ENCODE measurements around the gene KRTAP5-3. TPM values are rescaled to one million over a fixed set of nuclear protein-coding genes. Genes with fewer than 3 reads are reported as not detected.

The KRTAP5-3 gene
- total and polyA plus RNA-seq, 9 of the 15 experiments (the other 6 are each of a cell fraction or from before 2014, with no cell fraction given) = not detected

DNA sequence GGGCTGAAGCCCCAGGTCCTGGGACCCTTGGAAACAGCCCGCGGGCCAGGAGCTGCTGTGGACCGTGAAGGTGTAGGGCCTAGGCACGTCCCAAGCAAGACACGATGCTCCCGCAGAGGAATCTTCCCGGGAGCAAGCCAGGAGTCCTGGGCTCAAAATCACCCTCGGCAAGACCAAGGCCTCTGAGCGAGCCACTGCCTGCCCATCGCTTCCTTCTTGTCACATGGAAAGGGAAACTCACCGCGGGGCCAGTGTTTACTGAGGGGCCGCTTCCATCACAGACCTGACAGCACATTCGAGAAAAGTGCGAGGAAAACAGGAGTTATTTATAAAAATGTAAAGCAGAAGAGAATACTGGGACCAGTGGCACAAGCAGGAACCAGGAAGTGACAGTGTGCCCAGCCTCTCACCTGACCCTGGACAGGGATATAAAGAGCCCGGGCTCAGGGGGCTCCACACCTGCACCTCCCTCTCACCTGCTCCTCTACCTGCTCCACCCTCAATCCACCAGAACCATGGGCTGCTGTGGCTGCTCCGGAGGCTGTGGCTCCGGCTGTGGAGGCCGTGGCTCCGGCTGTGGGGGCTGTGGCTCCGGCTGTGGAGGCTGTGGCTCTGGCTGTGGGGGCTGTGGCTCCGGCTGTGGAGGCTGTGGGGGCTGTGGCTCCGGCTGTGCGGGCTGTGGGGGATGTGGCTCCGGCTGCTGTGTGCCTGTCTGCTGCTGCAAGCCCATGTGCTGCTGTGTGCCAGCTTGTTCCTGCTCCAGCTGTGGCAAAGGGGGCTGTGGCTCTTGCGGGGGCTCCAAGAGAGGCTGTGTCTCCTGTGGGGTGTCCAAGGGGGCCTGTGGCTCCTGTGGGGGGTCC is 21.3 kb upstream of the KRTAP5-3 start, which contains the start of gene KRTAP5-5 (continued):
- TF ChIP-seq, protein P1, sequence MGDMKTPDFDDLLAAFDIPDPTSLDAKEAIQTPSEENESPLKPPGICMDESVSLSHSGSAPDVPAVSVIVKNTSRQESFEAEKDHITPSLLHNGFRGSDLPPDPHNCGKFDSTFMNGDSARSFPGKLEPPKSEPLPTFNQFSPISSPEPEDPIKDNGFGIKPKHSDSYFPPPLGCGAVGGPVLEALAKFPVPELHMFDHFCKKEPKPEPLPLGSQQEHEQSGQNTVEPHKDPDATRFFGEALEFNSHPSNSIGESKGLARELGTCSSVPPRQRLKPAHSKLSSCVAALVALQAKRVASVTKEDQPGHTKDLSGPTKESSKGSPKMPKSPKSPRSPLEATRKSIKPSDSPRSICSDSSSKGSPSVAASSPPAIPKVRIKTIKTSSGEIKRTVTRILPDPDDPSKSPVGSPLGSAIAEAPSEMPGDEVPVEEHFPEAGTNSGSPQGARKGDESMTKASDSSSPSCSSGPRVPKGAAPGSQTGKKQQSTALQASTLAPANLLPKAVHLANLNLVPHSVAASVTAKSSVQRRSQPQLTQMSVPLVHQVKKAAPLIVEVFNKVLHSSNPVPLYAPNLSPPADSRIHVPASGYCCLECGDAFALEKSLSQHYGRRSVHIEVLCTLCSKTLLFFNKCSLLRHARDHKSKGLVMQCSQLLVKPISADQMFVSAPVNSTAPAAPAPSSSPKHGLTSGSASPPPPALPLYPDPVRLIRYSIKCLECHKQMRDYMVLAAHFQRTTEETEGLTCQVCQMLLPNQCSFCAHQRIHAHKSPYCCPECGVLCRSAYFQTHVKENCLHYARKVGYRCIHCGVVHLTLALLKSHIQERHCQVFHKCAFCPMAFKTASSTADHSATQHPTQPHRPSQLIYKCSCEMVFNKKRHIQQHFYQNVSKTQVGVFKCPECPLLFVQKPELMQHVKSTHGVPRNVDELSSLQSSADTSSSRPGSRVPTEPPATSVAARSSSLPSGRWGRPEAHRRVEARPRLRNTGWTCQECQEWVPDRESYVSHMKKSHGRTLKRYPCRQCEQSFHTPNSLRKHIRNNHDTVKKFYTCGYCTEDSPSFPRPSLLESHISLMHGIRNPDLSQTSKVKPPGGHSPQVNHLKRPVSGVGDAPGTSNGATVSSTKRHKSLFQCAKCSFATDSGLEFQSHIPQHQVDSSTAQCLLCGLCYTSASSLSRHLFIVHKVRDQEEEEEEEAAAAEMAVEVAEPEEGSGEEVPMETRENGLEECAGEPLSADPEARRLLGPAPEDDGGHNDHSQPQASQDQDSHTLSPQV (IDR thresholded peaks at IDR 0.05) = no peak
- TF ChIP-seq SIN3B (IDR thresholded peaks at IDR 0.05; ENCODE audit: low read depth) = no peak
- no peak for TF ChIP-seq ZNF431 (CRISPR knock-in tag; IDR thresholded peaks at IDR 0.05)
- no peak for TF ChIP-seq ASH1L (IDR thresholded peaks at IDR 0.05; ENCODE audit: borderline replicate concordance, low read depth, partially characterized antibody)
- no peak for TF ChIP-seq BRCA1 (IDR thresholded peaks at IDR 0.05)
- TF ChIP-seq BRCA1 (CRISPR knock-in tag; IDR thresholded peaks at IDR 0.05) = no peak

Measured in K562 (cell line).